Fibroblast of the conjunctiva (primary cell): Measurements from ENCODE around the gene PTPN13.

Experiments used
- DNase-seq: peaks from one replicate; pipeline ENCODE4 v3.0.0-alpha.2; 2010; ENCODE audit warnings: low read depth

PTPN13 gene

GRCh38 chr4:86720508-86721068, 126.5 kb downstream of the PTPN13 start:
- no peak for DNase-seq

GRCh38 chr4:86721412-86721811, 127.3 kb downstream of the PTPN13 start:
- DNase-seq = no peak

- no peak for DNase-seq
These were observed 136.2 kb downstream of the PTPN13 start for GRCh38 chr4:86730310-86730709.

GRCh38 chr4:86737244-86737643, 143.1 kb downstream of the PTPN13 start:
- DNase-seq = no peak

- DNase-seq = no peak
These were observed 147.7 kb downstream of the PTPN13 start for GRCh38 chr4:86741846-86742245.

- DNase-seq = no peak
These were observed 150.5 kb downstream of the PTPN13 start for GRCh38 chr4:86744570-86744969.

- no peak for DNase-seq
These were observed 155.0 kb downstream of the PTPN13 start for GRCh38 chr4:86749121-86749520.

GRCh38 chr4:86755388-86755787, 161.3 kb downstream of the PTPN13 start:
- DNase-seq = no peak

GRCh38 chr4:86757468-86757867, 163.4 kb downstream of the PTPN13 start:
- DNase-seq = no peak

- DNase-seq = no peak
These were observed 165.2 kb downstream of the PTPN13 start for GRCh38 chr4:86759298-86759697.

GRCh38 chr4:86762649-86763048, 168.5 kb downstream of the PTPN13 start:
- DNase-seq = no peak

- no peak for DNase-seq
These were observed 175.7 kb downstream of the PTPN13 start for GRCh38 chr4:86769794-86770193.

- no peak for DNase-seq
These were observed 177.0 kb downstream of the PTPN13 start for GRCh38 chr4:86771141-86771540.

GRCh38 chr4:86775061-86775460, 180.9 kb downstream of the PTPN13 start:
- DNase-seq = peak; percentile 32

GRCh38 chr4:86778175-86778574, 184.1 kb downstream of the PTPN13 start:
- DNase-seq = no peak

GRCh38 chr4:86788826-86789225, 194.7 kb downstream of the PTPN13 start:
- DNase-seq = no peak

GRCh38 chr4:86791126-86791525, 197.0 kb downstream of the PTPN13 start:
- no peak for DNase-seq

GRCh38 chr4:86809809-86810208, 215.7 kb downstream of the PTPN13 start:
- no peak for DNase-seq

GRCh38 chr4:86810847-86811246, 216.7 kb downstream of the PTPN13 start:
- no peak for DNase-seq

- no peak for DNase-seq
These were observed 221.5 kb downstream of the PTPN13 start for GRCh38 chr4:86815653-86816052.

- DNase-seq = peak; percentile 88
These were observed 222.6 kb downstream of the PTPN13 start for GRCh38 chr4:86816501-86817273.

GRCh38 chr4:86818211-86818610, 224.1 kb downstream of the PTPN13 start:
- DNase-seq = peak; percentile 42

GRCh38 chr4:86818841-86819240, 224.7 kb downstream of the PTPN13 start:
- no peak for DNase-seq

GRCh38 chr4:86819561-86819960, 225.4 kb downstream of the PTPN13 start:
- no peak for DNase-seq
